GM12878 (cell line): ENCODE results near the gene TRIM47. TPM values are rescaled to one million over a fixed set of nuclear protein-coding genes. Genes with fewer than 3 reads are reported as not detected.
"Not testable (repeated sequence)": the region's sequence is repeated elsewhere in the genome, so short reads cannot be mapped to it uniquely, and the experiment has no call there.

ENCODE experiments used
- ATAC-seq: fragments of 200-7000 bp; cut with Tn5 transposase; 3 replicates; pipeline ENCODE4 v1.9.1; 2020; ENCODE audit warnings: mild to moderate bottlenecking, moderate library complexity
- BruUV-seq: library from RNA; stranded (reverse); fragments of 400-500 nt; replicated peaks from 2 replicates; lab custom pipeline; 2021; lab: Mats Ljungman, UMichigan
- CTCF ChIA-PET: fragments of 300-600 bp; sonication (Branson Sonifier 250); formaldehyde crosslinking; extraction: SDS; loops from one replicate; lab custom pipeline; 2021; ENCODE audit warnings: inconsistent platforms; lab: Yijun Ruan, JAX
- POLR2A ChIA-PET: fragments of 350-600 bp; formaldehyde crosslinking; extraction: SDS; loops from one replicate; lab custom pipeline; 2021; ENCODE audit warnings: inconsistent platforms; lab: Charles Lee
- RAD21 ChIA-PET: fragments of 300-600 bp; sonication (Branson Sonifier 250); formaldehyde crosslinking; loops from one replicate; lab custom pipeline; 2023; ENCODE audit warnings: antibody characterized with exemption; ENCODE audit not compliant: unreplicated experiment; lab: Charles Lee
- SMC1A ChIA-PET: fragments of 300-600 bp; sonication (Branson Sonifier 250); formaldehyde crosslinking; loops from one replicate; lab custom pipeline; 2023; ENCODE audit not compliant: unreplicated experiment, uncharacterized antibody; lab: Charles Lee
- DNase-seq: peaks from one replicate; pipeline ENCODE4 v3.0.0-alpha.2; 2011; ENCODE audit warnings: low read depth, low spot score
- FAIRE-seq: peaks from 3 replicates; lab custom pipeline; 2011; peaks lifted over from hg19 to GRCh38; lab: Jason Lieb, UNC
- H2AFZ ChIP-seq: 2 replicates; pipeline ENCODE4 v1.6.0; 2011; ENCODE audit warnings: low read depth, low read length, control low read depth; ENCODE audit not compliant: control insufficient read depth
- H3K27ac ChIP-seq: 2 replicates; pipeline ENCODE4 v1.5.1; 2011; ENCODE audit warnings: control low read depth; ENCODE audit not compliant: control insufficient read depth, insufficient read depth
- H3K27me3 ChIP-seq, 2 experiments: replicated peaks in 1 of 2; 2 replicates each; pipeline versions ENCODE4 v1.6.0 to v1.6.1; 2011; ENCODE audit warnings: low read length in 1 of 2; ENCODE audit not compliant: control insufficient read depth in 2 of 2, insufficient read depth in 2 of 2
- H3K36me3 ChIP-seq, 2 experiments: 2 replicates each; pipeline ENCODE4 v1.5.1; 2011; ENCODE audit warnings: low read length in 1 of 2; ENCODE audit not compliant: control insufficient read depth in 2 of 2, insufficient read depth in 2 of 2
- H3K4me1 ChIP-seq: 2 replicates; pipeline ENCODE4 v1.6.1; 2011; ENCODE audit warnings: mild to moderate bottlenecking, low read length, moderate library complexity, mixed read lengths; ENCODE audit not compliant: control insufficient read depth, insufficient read depth
- H3K4me2 ChIP-seq: 2 replicates; pipeline ENCODE4 v1.6.0; 2011; ENCODE audit warnings: control low read depth; ENCODE audit not compliant: control insufficient read depth, insufficient read depth
- H3K4me3 ChIP-seq: fragments of 200-600 bp; sonication (generic); 2 replicates; pipeline ENCODE4 v1.5.1; 2016
- H3K79me2 ChIP-seq: 2 replicates; pipeline ENCODE4 v1.6.0; 2011; ENCODE audit warnings: low read length; ENCODE audit not compliant: control insufficient read depth, insufficient read depth
- H3K9ac ChIP-seq: 2 replicates; pipeline ENCODE4 v1.8.0; 2011; ENCODE audit warnings: low read length, control low read depth, mixed read lengths; ENCODE audit not compliant: control insufficient read depth, insufficient read depth
- H3K9me3 ChIP-seq: replicated peaks from 3 replicates; pipeline ENCODE4 v1.5.1; 2011; ENCODE audit warnings: mild to moderate bottlenecking, low read length; ENCODE audit not compliant: control insufficient read depth, insufficient read depth
- H4K20me1 ChIP-seq: 2 replicates; pipeline ENCODE4 v1.6.0; 2011; ENCODE audit not compliant: control insufficient read depth, insufficient read depth
- BRCA1 ChIP-seq: IDR thresholded peaks from 2 replicates; pipeline ENCODE4 v1.6.1; 2011; ENCODE audit warnings: low read depth, low read length, improper control_type of control experiment
- HSF1 ChIP-seq: fragments of 150-350 bp; IDR thresholded peaks from 2 replicates; pipeline ENCODE4 v1.6.1; 2014; ENCODE audit warnings: mild to moderate bottlenecking, low read depth, low read length
- KDM1A ChIP-seq: fragments of 200-600 bp; sonication (generic); IDR thresholded peaks from 2 replicates; pipeline ENCODE4 v1.6.1; 2016; ENCODE audit warnings: borderline replicate concordance
- NFYA ChIP-seq: IDR thresholded peaks from 2 replicates; pipeline ENCODE4 v1.6.1; 2011; ENCODE audit warnings: low read depth, mild to moderate bottlenecking, low read length, improper control_type of control experiment, borderline replicate concordance
- SMC3 ChIP-seq: IDR thresholded peaks from 2 replicates; pipeline ENCODE4 v1.6.1; 2011; ENCODE audit warnings: low read length, improper control_type of control experiment, borderline replicate concordance
- USF2 ChIP-seq: IDR thresholded peaks from 2 replicates; pipeline ENCODE4 v1.6.1; 2011; ENCODE audit warnings: low read depth, low read length, improper control_type of control experiment, borderline replicate concordance
- ZBED1 ChIP-seq: IDR thresholded peaks from 2 replicates; pipeline ENCODE4 v1.6.1; 2016; ENCODE audit warnings: borderline replicate concordance
- ZSCAN29 ChIP-seq: fragments of 450-650 bp; IDR thresholded peaks from 2 replicates; pipeline ENCODE4 v1.6.1; 2017; ENCODE audit warnings: mild to moderate bottlenecking, moderate library complexity
- WGBS: methylation state at CpG from one replicate; pipeline ENCODE4 v1.1.6; 2016; ENCODE audit warnings: low lambda C conversion rate; ENCODE audit not compliant: insufficient replicate concordance, insufficient coverage; ENCODE audit errors: missing lambda C conversion rate; 5-methylcytosine and 5-hydroxymethylcytosine counted together
- in situ Hi-C: fragments of 300-500 bp; cut with MboI; formaldehyde crosslinking; loops from 9 replicates; pipeline ENCODE4 v1.14.3; 2018; ENCODE audit warnings: mixed read lengths
- intact Hi-C: fragments of 100-400 bp; cut with micrococcal nuclease; formaldehyde crosslinking; loops from one replicate; pipeline ENCODE4 v1.14.2; 2022; ENCODE audit not compliant: unreplicated experiment
- polyA plus RNA-seq, 11 experiments: library from polyadenylated mRNA; depleted of rRNA in 4 of 11; unstranded in 6 of 11; stranded (reverse) in 5 of 11; fragments of >200 nt; fragmentation: Nextera tagmentation in 4 of 11; fragmentation: Illumina TruSeq in 1 of 11; extraction: Ambion mirVana in 4 of 11; extraction: Trizol in 1 of 11; gene quantifications; 1 replicate in 1 of 11; 2 replicates in 10 of 11; pipeline versions ENCODE4 v1.2.1 to v1.2.3, GENCODE V29; 2011 to 2016; ENCODE audit warnings: inconsistent platforms in 2 of 11, missing spikeins in 2 of 11, low read depth in 1 of 11
- total RNA-seq, 4 experiments: library from RNA; depleted of rRNA in 3 of 4; stranded (reverse); fragments of >200 nt in 3 of 4; fragmentation: Illumina TruSeq in 1 of 4; extraction: Trizol in 1 of 4; gene quantifications; 2 replicates each; pipeline versions ENCODE4 v1.2.1 to v1.2.3, GENCODE V29; 2013 to 2021

Gene TRIM47
- total and polyA plus RNA-seq, 10 of the 15 experiments (the other 5 are each of a cell fraction or from before 2014, with no cell fraction given), result 0.35 to 9.7 (median 5.3) TPM

GRCh38 chr17:75853433-75853832, 24.9 kb downstream of the TRIM47 start:
- H3K27ac ChIP-seq, result no peak overlapping the region
- ATAC-seq, result no peak
- intact Hi-C loops (no loop called here), in situ Hi-C loops (no loop called here)
- no peak overlapping the region for H3K4me3 ChIP-seq
- ChIA-PET RAD21 (interaction anchor here (2.1 kb wide), 1 partner anchor 88 kb away, joined by 16 read pairs; the partner anchor contains the start of gene GALK1), CTCF (interaction anchor here (0.8 to 9.4 kb wide), 5 partner anchors 7 to 89 kb away, joined by 3 to 117 read pairs (median 3); partner anchors contain the start of genes TRIM65 and UNC13D), POLR2A (interaction anchor here (0.7 to 5.8 kb wide), 5 partner anchors 10 to 88 kb away, joined by 3 to 30 read pairs (median 15); partner anchors contain the start of genes GALK1 and UNK), SMC1A (interaction anchor here (1.0 to 3.6 kb wide), 3 partner anchors 8 to 67 kb away, joined by 3 to 18 read pairs (median 11); no protein-coding TSS in a partner anchor)
- no peak overlapping the region for H3K9ac ChIP-seq
- peaks cover 18% of the 10 kb centered on the region for H3K79me2 ChIP-seq
- BruUV-seq, result no TSS peak
- TF ChIP-seq USF2 (no peak), KDM1A (no peak), NFYA (no peak), ZSCAN29 (no peak), SMC3 (no peak), BRCA1 (no peak), ZBED1 (no peak), HSF1 (no peak)
- FAIRE-seq, result no peak
- H3K9me3 ChIP-seq, result no peaks in the 10 kb centered on the region
- no peak overlapping the region for H3K4me2 ChIP-seq
- no peak overlapping the region for H2AFZ ChIP-seq
- H3K4me1 ChIP-seq, result peaks cover 12% of the 10 kb centered on the region
- WGBS, result 74% methylated on average over 7 of the region's 7 CpGs
- no peak for DNase-seq
- peaks cover 2 to 3% of the 10 kb centered on the region in 2 experiments; a peak in 2 of 4 replicates for H3K36me3 ChIP-seq
- H3K27me3 ChIP-seq, result no peaks in the 10 kb centered on the region
- no peaks in the 10 kb centered on the region for H4K20me1 ChIP-seq

- H4K20me1 ChIP-seq, H3K4me3 ChIP-seq, H3K27me3 ChIP-seq, RAD21 ChIA-PET, H2AFZ ChIP-seq, FAIRE-seq, H3K4me1 ChIP-seq, H3K27ac ChIP-seq, ATAC-seq, in situ Hi-C loops, intact Hi-C loops, H3K4me2 ChIP-seq, DNase-seq, BruUV-seq, H3K9ac ChIP-seq, POLR2A ChIA-PET, H3K36me3 ChIP-seq, H3K9me3 ChIP-seq: not testable (repeated sequence)
- H3K79me2 ChIP-seq, result peaks cover 18% of the 10 kb centered on the region
- WGBS, result 98% methylated on average over 15 of the region's 15 CpGs
- ChIA-PET CTCF (interaction anchor here (0.6 kb wide), 1 partner anchor 177 kb away, joined by 3 read pairs; no protein-coding TSS in a partner anchor), SMC1A (interaction anchor here (0.6 kb wide), 1 partner anchor 90 kb away, joined by 4 read pairs; no protein-coding TSS in a partner anchor)
Measured at GRCh38 chr17:75851693-75851991, 26.7 kb downstream of the TRIM47 start.
